HUES6 (cell line): ENCODE data around the gene LARP1.
"Not testable (repeated sequence)": the region's sequence is repeated elsewhere in the genome, so short reads cannot be mapped to it uniquely, and the experiment has no call there.

ENCODE experiments used
- H3K27ac ChIP-seq: 2 replicates; pipeline ENCODE4 v1.7.0; 2013; ENCODE audit warnings: low read depth, mild to moderate bottlenecking, low read length, inconsistent platforms
- H3K27me3 ChIP-seq: 2 replicates; pipeline ENCODE4 v1.6.1; 2013; ENCODE audit warnings: low read length; ENCODE audit not compliant: control insufficient read depth, insufficient read depth
- H3K36me3 ChIP-seq: 2 replicates; pipeline ENCODE4 v1.6.1; 2013; ENCODE audit warnings: low read length; ENCODE audit not compliant: control insufficient read depth, insufficient read depth
- H3K4me1 ChIP-seq: 2 replicates; pipeline ENCODE4 v1.6.1; 2013; ENCODE audit warnings: low read length; ENCODE audit not compliant: control insufficient read depth, insufficient read depth
- H3K4me3 ChIP-seq: 2 replicates; pipeline ENCODE4 v1.5.1; 2013; ENCODE audit warnings: low read depth, low read length
- H3K9ac ChIP-seq: one replicate; pipeline ENCODE4 v1.6.1; 2013; ENCODE audit warnings: mild to moderate bottlenecking, low read length
- H3K9me3 ChIP-seq: 2 replicates; pipeline ENCODE4 v1.6.1; 2013; ENCODE audit warnings: low read depth, low read length; ENCODE audit not compliant: control insufficient read depth, insufficient read depth

Gene LARP1

GRCh38 chr5:154721481-154722058 lies 33.6 kb upstream of the LARP1 start:
- Histone ChIP-seq H3K27me3 (no peaks in the 10 kb centered on the region), H3K9me3 (no peaks in the 10 kb centered on the region), H3K27ac (peak overlapping the region; percentile 10; the same call in 1 of the 2 replicates), H3K9ac (peak overlapping the region; percentile 34), H3K4me3 (peak overlapping the region; percentile 35; the same call in 1 of the 2 replicates), H3K4me1 (peaks cover 24% of the 10 kb centered on the region), H3K36me3 (no peaks in the 10 kb centered on the region)

- H3K4me3 ChIP-seq, result peak overlapping the region; percentile 35; the same call in 1 of the 2 replicates
- H3K4me1 ChIP-seq, result peaks cover 24% of the 10 kb centered on the region
- H3K9ac ChIP-seq, result no peak overlapping the region
- H3K27me3 ChIP-seq, result no peaks in the 10 kb centered on the region
- H3K36me3 ChIP-seq, result no peaks in the 10 kb centered on the region
- H3K9me3 ChIP-seq, result no peaks in the 10 kb centered on the region
- no peak overlapping the region; the same call in 1 of the 2 replicates for H3K27ac ChIP-seq
Measured at GRCh38 chr5:154722097-154722496, 33.1 kb upstream of the LARP1 start.

GRCh38 chr5:154722936-154723335 lies 32.2 kb upstream of the LARP1 start:
- Histone ChIP-seq H3K9ac (no peak overlapping the region), H3K9me3 (no peaks in the 10 kb centered on the region), H3K4me1 (peaks cover 24% of the 10 kb centered on the region), H3K36me3 (no peaks in the 10 kb centered on the region), H3K4me3 (no peak overlapping the region), H3K27ac (no peak overlapping the region), H3K27me3 (no peaks in the 10 kb centered on the region)

GRCh38 chr5:154723740-154724505 lies 31.3 kb upstream of the LARP1 start:
- H3K4me1 ChIP-seq, result peaks cover 24% of the 10 kb centered on the region
- no peaks in the 10 kb centered on the region for H3K27me3 ChIP-seq
- H3K9ac ChIP-seq, result no peak overlapping the region
- H3K36me3 ChIP-seq, result no peaks in the 10 kb centered on the region
- no peaks in the 10 kb centered on the region for H3K9me3 ChIP-seq
- H3K27ac ChIP-seq, result no peak overlapping the region
- no peak overlapping the region for H3K4me3 ChIP-seq

- no peaks in the 10 kb centered on the region for H3K36me3 ChIP-seq
- no peak overlapping the region for H3K9ac ChIP-seq
- H3K4me1 ChIP-seq, result peaks cover 1% of the 10 kb centered on the region
- H3K4me3 ChIP-seq, result no peak overlapping the region
- H3K9me3 ChIP-seq, result no peaks in the 10 kb centered on the region
- no peak overlapping the region for H3K27ac ChIP-seq
- H3K27me3 ChIP-seq, result no peaks in the 10 kb centered on the region
Measured at GRCh38 chr5:154727361-154727760, 27.8 kb upstream of the LARP1 start.

GRCh38 chr5:154728939-154729588 lies 26.1 kb upstream of the LARP1 start:
- Histone ChIP-seq H3K27ac (no peak overlapping the region), H3K27me3 (no peaks in the 10 kb centered on the region), H3K9ac (no peak overlapping the region), H3K4me1 (no peaks in the 10 kb centered on the region), H3K36me3 (no peaks in the 10 kb centered on the region), H3K9me3 (no peaks in the 10 kb centered on the region), H3K4me3 (no peak overlapping the region)

- no peaks in the 10 kb centered on the region for H3K4me1 ChIP-seq
- H3K4me3 ChIP-seq, result no peak overlapping the region
- H3K9ac ChIP-seq, result no peak overlapping the region
- no peaks in the 10 kb centered on the region for H3K27me3 ChIP-seq
- no peaks in the 10 kb centered on the region for H3K36me3 ChIP-seq
- no peaks in the 10 kb centered on the region for H3K9me3 ChIP-seq
- H3K27ac ChIP-seq, result no peak overlapping the region
Measured at GRCh38 chr5:154729613-154730012, 25.6 kb upstream of the LARP1 start.

- H3K4me1 ChIP-seq, H3K36me3 ChIP-seq, H3K27ac ChIP-seq, H3K27me3 ChIP-seq, H3K9ac ChIP-seq, H3K4me3 ChIP-seq, H3K9me3 ChIP-seq: not testable (repeated sequence)
Measured at GRCh38 chr5:154730761-154731160, 24.4 kb upstream of the LARP1 start.

GRCh38 chr5:154732212-154732611 lies 23.0 kb upstream of the LARP1 start:
- Histone ChIP-seq H3K4me1 (no peaks in the 10 kb centered on the region), H3K4me3 (no peak overlapping the region), H3K27me3 (no peaks in the 10 kb centered on the region), H3K27ac (no peak overlapping the region), H3K36me3 (no peaks in the 10 kb centered on the region), H3K9ac (no peak overlapping the region), H3K9me3 (no peaks in the 10 kb centered on the region)

GRCh38 chr5:154734370-154735248 lies 20.6 kb upstream of the LARP1 start:
- Histone ChIP-seq H3K4me1 (peaks cover 7% of the 10 kb centered on the region; the same call in 1 of the 2 replicates), H3K36me3 (no peaks in the 10 kb centered on the region), H3K9ac (no peak overlapping the region), H3K27me3 (no peaks in the 10 kb centered on the region), H3K9me3 (no peaks in the 10 kb centered on the region), H3K27ac (no peak overlapping the region), H3K4me3 (no peak overlapping the region)
